T-helper 1 cell treated with Interleukin-12 subunit alpha and Interleukin-12 subunit beta and Interleukin-4 antibody, amounts not matched to agents 30 ng/mL and 1 ng/mL, for 36 hours (primary cell): Measurements from ENCODE around the gene PARP1. TPM values are rescaled to one million over a fixed set of nuclear protein-coding genes. Genes with fewer than 3 reads are reported as not detected.
"Not testable (repeated sequence)": the region's sequence is repeated elsewhere in the genome, so short reads cannot be mapped to it uniquely, and the experiment has no call there.

Experiments used
- intact Hi-C: fragments of 100-400 bp; cut with micrococcal nuclease; formaldehyde crosslinking; loops from one replicate; pipeline ENCODE4 v1.15.1; 2024
- total RNA-seq: library from RNA; stranded (reverse); gene quantifications from 2 replicates; pipeline ENCODE4 v1.2.3, GENCODE V29; 2022

PARP1 gene
- total RNA-seq, result 174 TPM in 2 replicates

- intact Hi-C loops, result loop anchor here (1.0 to 10.0 kb wide), 22 partner anchors 18 to 1997 kb away; partner anchors contain the start of genes ACBD3, ARF1, C1orf35 and COQ8A
Measured at GRCh38 chr1:226407497-226408284, at the start of gene PARP1. TSS of gene PARP1 (minus strand) at chr1:226408093. CDS start at chr1:226407929, 164 bp downstream.

DNA sequence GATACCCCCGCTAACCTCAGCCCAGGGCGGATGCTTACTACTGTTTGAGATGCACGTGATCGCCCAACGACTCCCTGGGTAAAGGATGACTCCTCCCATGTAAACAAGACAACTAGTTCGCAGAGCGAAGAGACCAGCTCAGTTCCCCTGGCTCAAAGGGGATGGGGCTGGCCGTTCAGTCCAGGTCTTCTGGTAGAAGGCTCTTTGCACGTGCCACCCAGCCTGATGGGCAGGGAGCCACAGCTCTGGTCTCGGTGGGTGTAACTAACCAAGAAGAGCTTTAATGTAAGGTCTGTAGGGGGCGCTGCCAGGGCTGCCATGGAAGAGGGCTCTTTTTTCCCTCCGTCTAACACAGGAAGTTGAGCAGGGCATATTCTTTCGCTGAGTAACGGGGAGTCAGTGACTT, 49.4 kb upstream of the PARP1 start:
- intact Hi-C loops, result no loop called here

DNA sequence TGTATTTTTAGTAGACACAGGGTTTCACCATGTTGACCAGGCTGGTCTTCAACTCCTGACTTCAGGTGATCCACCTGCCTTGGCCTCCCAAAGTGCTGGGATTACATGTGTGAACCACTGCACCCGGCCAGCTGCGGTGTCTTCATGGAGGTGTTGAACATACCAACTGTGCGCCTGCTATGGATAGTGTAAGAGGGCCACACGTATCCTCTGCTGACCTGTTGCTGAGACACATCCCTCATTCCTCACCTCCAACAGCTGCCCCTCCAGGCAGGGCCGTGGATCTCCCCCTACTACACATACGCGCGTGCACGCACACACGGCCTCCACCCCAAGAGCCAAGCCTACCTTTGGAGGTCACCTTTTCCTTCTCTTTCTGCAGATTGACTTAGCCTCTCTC, 48.0 kb upstream of the PARP1 start:
- intact Hi-C loops, result no loop called here

- intact Hi-C loops, result no loop called here
Measured at GRCh38 chr1:226454349-226454748, 46.5 kb upstream of the PARP1 start.

GRCh38 chr1:226453015-226453704, 45.3 kb upstream of the PARP1 start:
- intact Hi-C loops, result no loop called here

DNA sequence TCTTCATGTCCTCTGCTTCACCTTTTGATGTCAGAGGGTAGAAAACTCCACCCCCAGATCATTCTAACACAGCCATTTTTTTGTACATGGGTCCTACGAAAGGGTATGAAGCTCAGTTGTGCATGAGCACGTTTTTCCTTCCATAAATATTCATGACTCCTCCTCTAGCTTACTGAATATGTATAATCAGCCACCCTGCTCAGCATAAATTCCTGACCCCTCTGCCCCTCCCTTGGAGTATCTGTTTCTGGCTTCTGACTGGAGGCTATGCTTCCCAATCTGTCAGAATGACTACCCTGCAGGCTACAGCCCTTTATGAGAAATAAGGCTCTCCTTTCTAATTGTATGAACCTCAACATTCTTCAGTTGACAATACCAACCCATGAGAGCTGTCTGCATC, 42.8 kb upstream of the PARP1 start:
- intact Hi-C loops, result no loop called here

DNA sequence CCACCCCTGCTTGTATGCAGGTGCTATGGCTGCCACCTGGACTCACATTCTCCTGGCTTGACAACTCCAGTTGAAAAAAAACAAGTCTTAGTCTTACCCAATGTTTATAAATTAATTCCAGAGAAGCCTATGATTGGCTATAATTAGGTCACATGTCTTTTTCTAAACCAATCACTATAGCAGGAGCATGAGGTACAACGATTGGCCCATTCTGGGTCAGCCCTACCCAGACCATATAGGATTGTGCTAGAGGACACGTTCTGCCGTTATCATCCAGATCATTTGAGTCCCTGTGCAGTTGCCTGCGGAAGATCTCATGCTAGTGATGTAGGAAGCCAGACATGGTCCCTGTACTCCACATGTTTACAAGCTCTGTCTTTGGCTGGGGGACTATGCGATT, 41.9 kb upstream of the PARP1 start:
- intact Hi-C loops, result no loop called here

- intact Hi-C loops, result no loop called here
Measured at GRCh38 chr1:226447932-226448665, 40.2 kb upstream of the PARP1 start.

- intact Hi-C loops, result no loop called here
Measured at GRCh38 chr1:226446094-226446493, 38.2 kb upstream of the PARP1 start.

GRCh38 chr1:226444901-226445300, 37.0 kb upstream of the PARP1 start:
- intact Hi-C loops, result loop anchor here (1.0 kb wide), 3 partner anchors 20 to 438 kb away; partner anchors contain the start of gene PARP1

GRCh38 chr1:226443439-226443838, 35.5 kb upstream of the PARP1 start:
- intact Hi-C loops, result no loop called here

- intact Hi-C loops, result no loop called here
Measured at GRCh38 chr1:226443033-226443432, 35.1 kb upstream of the PARP1 start.

- intact Hi-C loops, result no loop called here
Measured at GRCh38 chr1:226441629-226442028, 33.7 kb upstream of the PARP1 start.

- intact Hi-C loops, result no loop called here
Measured at GRCh38 chr1:226440512-226440911, 32.6 kb upstream of the PARP1 start.

- intact Hi-C loops, result no loop called here
Measured at GRCh38 chr1:226438007-226438406, 30.1 kb upstream of the PARP1 start.

DNA sequence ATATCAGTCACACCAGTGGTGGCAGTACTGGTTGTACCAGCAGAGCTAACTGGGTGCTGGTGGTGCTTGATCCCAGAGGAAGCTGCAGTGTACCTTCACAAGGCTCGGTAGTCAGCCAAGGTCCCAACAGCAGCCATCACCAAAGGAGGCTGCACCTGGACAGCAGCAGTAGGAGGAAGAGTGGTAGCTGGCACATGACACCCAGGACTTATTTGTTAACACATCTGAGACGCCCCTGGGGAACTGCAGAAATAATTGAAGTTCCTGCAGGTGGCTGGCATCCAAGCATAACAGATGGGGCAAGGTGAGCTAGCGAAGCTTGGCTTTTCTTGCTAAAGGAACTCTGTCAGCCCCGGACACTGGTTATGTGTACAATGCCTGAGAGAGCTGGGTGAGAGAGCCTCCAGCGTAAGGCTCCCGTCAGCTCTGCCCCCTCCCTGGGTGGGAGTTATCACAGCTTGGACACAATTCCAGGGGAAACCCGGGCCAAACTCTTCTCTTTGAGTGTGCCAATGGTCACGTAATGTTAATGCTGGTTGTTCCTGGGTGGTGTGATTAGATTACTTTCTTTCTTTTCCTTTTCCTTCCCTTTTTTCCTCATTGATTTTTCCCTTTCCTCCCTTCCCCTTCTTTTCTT, 29.1 kb upstream of the PARP1 start:
- intact Hi-C loops, result no loop called here

- intact Hi-C loops, result no loop called here
Measured at GRCh38 chr1:226436472-226436854, 28.6 kb upstream of the PARP1 start.

DNA sequence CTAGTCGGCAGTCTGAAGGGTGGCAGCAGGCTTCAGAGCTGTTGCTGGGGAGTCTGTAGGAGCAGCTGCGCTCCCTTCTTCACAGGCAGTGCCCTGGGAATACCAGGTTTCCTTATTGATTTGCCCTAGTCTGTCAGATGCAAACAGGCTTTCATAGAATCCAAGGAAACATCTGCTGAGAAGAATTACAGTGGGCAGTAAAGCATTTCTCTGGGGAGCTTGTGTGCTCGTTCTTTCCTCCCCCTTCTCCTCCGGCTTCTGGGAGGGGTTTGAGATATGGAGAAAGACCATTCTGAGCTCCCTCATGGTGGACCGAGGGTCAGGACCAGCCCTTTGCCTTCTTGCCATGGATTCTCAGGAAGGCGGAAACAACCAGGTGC, 25.4 kb upstream of the PARP1 start:
- intact Hi-C loops, result no loop called here

GRCh38 chr1:226432586-226433340, 24.9 kb upstream of the PARP1 start:
- intact Hi-C loops, result no loop called here

- intact Hi-C loops, result not testable (repeated sequence)
Measured at GRCh38 chr1:226431898-226432297, 24.0 kb upstream of the PARP1 start.
